Lower leg skin (tissue), 4 donors: ENCODE results near the gene OAF. TPM values are rescaled to one million over a fixed set of nuclear protein-coding genes. Genes with fewer than 3 reads are reported as not detected.

Experiments
- DNase-seq, 2 donors: peaks; one replicate each; pipeline ENCODE4 v3.0.0-alpha.2; 2019; ENCODE audit warnings: low spot score in 2 of 2
- H3K4me3 ChIP-seq: fragments of 200-600 bp; sonication (generic); 2 replicates; pipeline ENCODE4 v1.5.1; 2017; ENCODE audit warnings: mild to moderate bottlenecking, low read depth; ENCODE audit not compliant: poor library complexity, severe bottlenecking
- POLR2A ChIP-seq, 2 donors: fragments of 450-650 bp; IDR thresholded peaks; one replicate each; pipeline ENCODE4 v1.6.1; 2016 to 2017; ENCODE audit warnings: antibody characterized with exemption in 2 of 2, mild to moderate bottlenecking in 1 of 2, moderate library complexity in 1 of 2
- WGBS, 2 donors: methylation state at CpG; one replicate each; pipeline ENCODE4 v1.1.5; 2018; 5-methylcytosine and 5-hydroxymethylcytosine counted together
- intact Hi-C: fragments of 100-400 bp; cut with DNase I; formaldehyde crosslinking; loops from one replicate; pipeline ENCODE4 v1.15.0; 2023; ENCODE audit warnings: low total_unique reads
- total RNA-seq, 4 donors: library from RNA; depleted of rRNA; stranded (reverse); fragments of >200 nt; gene quantifications; one replicate each; pipeline ENCODE4 v1.1.0, GENCODE V29; 2016
- TF ChIP-seq, protein P1 (sequence below), 3 donors: fragments of 450-650 bp; IDR thresholded peaks; one replicate each; pipeline ENCODE4 v1.5.1; 2016; ENCODE audit warnings: antibody characterized with exemption in 3 of 3, mild to moderate bottlenecking in 3 of 3, moderate library complexity in 2 of 3

The OAF gene
- total RNA-seq, 4 donors from 2014 or later: 3.0 to 15.4 (median 9.1) TPM

DNA sequence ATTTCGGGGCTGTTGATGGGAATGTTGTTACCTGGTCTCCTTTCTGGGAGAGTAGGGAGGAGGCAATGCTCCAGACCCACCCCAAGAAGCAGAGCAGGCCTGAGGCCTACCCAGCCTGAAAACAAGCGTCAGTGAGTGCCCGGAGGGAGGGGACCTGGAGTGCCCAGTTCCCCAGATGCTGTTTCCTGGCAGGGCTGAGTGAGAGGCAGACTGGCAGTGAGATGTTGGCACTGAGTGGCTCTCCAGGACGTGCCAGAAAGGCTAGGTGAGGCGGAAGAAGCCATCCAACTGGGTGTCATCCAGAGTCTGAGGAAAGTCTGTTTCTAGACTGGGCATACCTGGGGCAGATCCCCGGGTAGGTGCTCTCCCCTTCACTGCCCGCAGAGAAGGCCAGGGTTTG is 30.4 kb downstream of the OAF start:
- peak in 1 of 2 donors; percentile 67 for DNase-seq
- 57 to 77% methylated on average over 7 of the region's 7 CpGs for WGBS, 2 donors

GRCh38 chr11:120243221-120243620 is 32.4 kb downstream of the OAF start:
- TF ChIP-seq POLR2A (IDR thresholded peaks at IDR 0.05): no peak
- TF ChIP-seq, protein P1, sequence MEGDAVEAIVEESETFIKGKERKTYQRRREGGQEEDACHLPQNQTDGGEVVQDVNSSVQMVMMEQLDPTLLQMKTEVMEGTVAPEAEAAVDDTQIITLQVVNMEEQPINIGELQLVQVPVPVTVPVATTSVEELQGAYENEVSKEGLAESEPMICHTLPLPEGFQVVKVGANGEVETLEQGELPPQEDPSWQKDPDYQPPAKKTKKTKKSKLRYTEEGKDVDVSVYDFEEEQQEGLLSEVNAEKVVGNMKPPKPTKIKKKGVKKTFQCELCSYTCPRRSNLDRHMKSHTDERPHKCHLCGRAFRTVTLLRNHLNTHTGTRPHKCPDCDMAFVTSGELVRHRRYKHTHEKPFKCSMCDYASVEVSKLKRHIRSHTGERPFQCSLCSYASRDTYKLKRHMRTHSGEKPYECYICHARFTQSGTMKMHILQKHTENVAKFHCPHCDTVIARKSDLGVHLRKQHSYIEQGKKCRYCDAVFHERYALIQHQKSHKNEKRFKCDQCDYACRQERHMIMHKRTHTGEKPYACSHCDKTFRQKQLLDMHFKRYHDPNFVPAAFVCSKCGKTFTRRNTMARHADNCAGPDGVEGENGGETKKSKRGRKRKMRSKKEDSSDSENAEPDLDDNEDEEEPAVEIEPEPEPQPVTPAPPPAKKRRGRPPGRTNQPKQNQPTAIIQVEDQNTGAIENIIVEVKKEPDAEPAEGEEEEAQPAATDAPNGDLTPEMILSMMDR (IDR thresholded peaks at IDR 0.05): no peak
- H3K4me3 ChIP-seq: no peak overlapping the region
- intact Hi-C loops: no loop called here
- WGBS, 2 donors: 71% methylated on average over 3 to 4 of the region's 4 CpGs
- no peak for DNase-seq

More for the DNA sequence above, 30.4 kb downstream of the OAF start:
- TF ChIP-seq, protein P1 (IDR thresholded peaks at IDR 0.05): no peak
- no peak overlapping the region for H3K4me3 ChIP-seq
- intact Hi-C loops: no loop called here

DNA sequence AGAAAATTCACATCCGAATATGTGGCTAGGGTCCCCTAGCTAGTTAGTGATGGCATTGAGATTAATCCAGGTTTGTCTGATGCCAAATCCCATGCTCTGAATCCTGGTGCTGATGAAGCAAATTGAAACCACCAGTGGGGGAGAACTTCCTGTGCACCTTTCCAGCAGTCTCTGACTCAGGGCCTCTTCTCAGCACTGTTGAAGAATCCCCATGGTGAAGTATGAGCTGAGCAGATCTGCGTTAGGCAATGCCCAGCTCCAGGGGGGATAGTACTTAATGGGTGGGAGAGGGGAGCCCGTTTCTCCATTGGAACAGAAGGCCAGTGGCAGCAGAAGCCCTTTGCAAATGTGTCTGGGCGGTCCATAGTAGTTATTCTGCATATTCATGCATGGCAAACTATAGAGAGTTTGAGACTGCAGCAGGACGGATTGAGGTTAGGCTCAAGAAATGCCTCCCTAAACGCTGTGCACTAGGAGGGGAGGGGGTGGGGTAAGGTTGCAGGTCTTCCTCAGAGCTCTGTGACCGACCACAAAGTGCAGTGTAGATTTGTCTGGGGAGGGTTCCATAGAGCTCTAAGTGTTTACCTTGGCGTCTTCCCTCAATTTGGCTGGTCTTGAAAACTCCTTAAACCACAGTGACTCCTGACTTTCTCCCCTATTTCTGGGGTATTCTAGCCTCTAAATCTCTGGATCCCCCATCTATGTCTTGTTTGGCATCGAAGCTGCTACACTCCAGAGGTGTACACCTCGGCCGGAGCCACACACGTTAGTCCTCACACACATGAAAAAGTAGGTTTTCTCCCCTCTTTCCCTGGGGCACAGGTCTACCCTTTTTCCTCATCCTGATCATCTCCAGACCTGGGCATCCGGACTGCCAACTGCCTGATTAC is 33.9 kb downstream of the OAF start:
- 73 to 77% methylated on average over 13 of the region's 13 CpGs for WGBS, 2 donors
- no peak for DNase-seq
- intact Hi-C loops: no loop called here
- no peak overlapping the region for H3K4me3 ChIP-seq
- no peak for TF ChIP-seq POLR2A (IDR thresholded peaks at IDR 0.05)

- H3K4me3 ChIP-seq: no peak overlapping the region
- intact Hi-C loops: no loop called here
- no peak for TF ChIP-seq POLR2A (IDR thresholded peaks at IDR 0.05)
- TF ChIP-seq, protein P1 (IDR thresholded peaks at IDR 0.05): no peak
- DNase-seq: no peak
- 92 to 100% methylated on average over 1 of the region's 1 CpG for WGBS, 2 donors
Observed at GRCh38 chr11:120245434-120245833, 34.6 kb downstream of the OAF start.

- no peak overlapping the region for H3K4me3 ChIP-seq
- intact Hi-C loops: no loop called here
- DNase-seq: no peak
- TF ChIP-seq POLR2A (IDR thresholded peaks at IDR 0.05): no peak
- TF ChIP-seq, protein P1 (IDR thresholded peaks at IDR 0.05): no peak
- WGBS, 2 donors: 50 to 57% methylated on average over 9 of the region's 9 CpGs
Observed at GRCh38 chr11:120248551-120249278, 37.9 kb downstream of the OAF start.
